GM12891 (cell line): Measurements from ENCODE around the gene HOXD8.

Source experiments
- POLR2A ChIP-seq: IDR thresholded peaks from 2 replicates; pipeline ENCODE4 v1.6.1; 2011; ENCODE audit warnings: low read depth, low read length, control low read depth
- POLR2AphosphoS5 ChIP-seq: IDR thresholded peaks from 2 replicates; pipeline ENCODE4 v1.6.1; 2011; ENCODE audit warnings: low read depth, low read length, control low read depth

- no peak for TF ChIP-seq POLR2A
- TF ChIP-seq POLR2AphosphoS5: no peak
Observed at GRCh38 chr2:176131848-176132158, 2.3 kb downstream of the HOXD8 start.
